ENCODE measurements around the gene SH2B3. TPM values are rescaled to one million over a fixed set of nuclear protein-coding genes. Genes with fewer than 3 reads are reported as not detected.
"Not testable (repeated sequence)": the region's sequence is repeated elsewhere in the genome, so short reads cannot be mapped to it uniquely, and the experiment has no call there.

The SH2B3 gene
- total RNA-seq, 1 experiment from 2014 or later: 39.6 TPM

DNA sequence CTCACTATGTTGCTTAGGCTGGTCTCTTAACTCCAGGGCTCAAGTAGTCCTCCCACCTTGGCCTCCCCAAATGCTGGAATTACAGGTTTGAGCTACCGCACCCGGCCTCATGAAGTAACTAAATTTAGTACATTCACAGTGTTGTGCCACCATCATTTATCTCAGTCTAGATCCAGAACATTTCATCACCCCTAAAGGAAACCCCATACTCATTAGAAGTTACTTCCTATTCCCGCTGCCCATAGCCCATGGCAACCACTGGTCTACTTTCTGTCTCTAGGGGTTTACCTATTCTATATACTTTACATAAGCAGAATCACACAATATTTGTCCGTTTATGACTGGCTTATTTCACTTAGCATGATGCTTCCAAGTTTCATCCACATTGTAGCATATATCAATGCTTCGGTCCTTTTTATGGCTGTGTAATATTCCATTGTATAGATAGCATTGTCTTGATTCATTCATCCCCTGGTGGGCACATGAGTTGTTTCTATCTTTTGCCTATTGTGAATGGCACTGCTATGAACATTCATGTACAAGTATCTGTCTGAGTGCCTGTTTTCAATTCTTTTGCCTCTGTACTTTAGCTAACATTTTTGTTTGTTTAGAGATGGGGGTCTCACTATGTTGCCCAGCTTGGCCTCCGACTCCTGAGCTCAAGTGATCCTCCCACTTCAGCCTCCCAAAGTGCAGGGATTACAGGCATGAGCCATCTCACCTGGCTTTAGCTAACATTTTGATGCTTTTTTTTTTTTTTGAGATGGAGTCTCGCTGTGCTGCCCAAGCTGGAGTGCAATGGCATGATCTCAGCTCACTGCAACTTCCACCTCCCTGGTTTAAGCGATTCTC, 10.2 kb upstream of the SH2B3 start:
- Histone ChIP-seq H3K27ac (ENCODE audit: low read length) (no peak overlapping the region), H3K4me1 (ENCODE audit: control insufficient read depth, insufficient read depth, low read length) (peaks cover 16% of the 10 kb centered on the region), H3K27me3 (ENCODE audit: control insufficient read depth, insufficient read depth, low read length) (no peaks in the 10 kb centered on the region), H3K9me3 (ENCODE audit: control insufficient read depth, insufficient read depth, low read depth, low read length) (no peaks in the 10 kb centered on the region), H3K36me3 (ENCODE audit: control insufficient read depth, insufficient read depth, low read length) (no peaks in the 10 kb centered on the region), H3K4me3 (ENCODE audit: low read depth in 2 of 2, low read length in 2 of 2) (no peak overlapping the region)
- ATAC-seq (no peak), DNase-seq (ENCODE audit: low read depth, low spot score) (no peak)
- in situ Hi-C loops (cut with HindIII; ENCODE audit: low pct_unique_long_range_greater_than_20kb, low sequenced_read_pairs) (no loop called here), intact Hi-C loops (cut with micrococcal nuclease; ENCODE audit: unreplicated experiment) (no loop called here)
- BruUV-seq (replicated peaks): no TSS peak
- POLR2A ChIA-PET: no interaction called here
- CTCF ChIA-PET: interaction anchor here (0.6 to 1.6 kb wide), 4 partner anchors 12 to 389 kb away, joined by 3 to 12 read pairs (median 4); no protein-coding TSS in a partner anchor
- TF ChIP-seq, protein P1, sequence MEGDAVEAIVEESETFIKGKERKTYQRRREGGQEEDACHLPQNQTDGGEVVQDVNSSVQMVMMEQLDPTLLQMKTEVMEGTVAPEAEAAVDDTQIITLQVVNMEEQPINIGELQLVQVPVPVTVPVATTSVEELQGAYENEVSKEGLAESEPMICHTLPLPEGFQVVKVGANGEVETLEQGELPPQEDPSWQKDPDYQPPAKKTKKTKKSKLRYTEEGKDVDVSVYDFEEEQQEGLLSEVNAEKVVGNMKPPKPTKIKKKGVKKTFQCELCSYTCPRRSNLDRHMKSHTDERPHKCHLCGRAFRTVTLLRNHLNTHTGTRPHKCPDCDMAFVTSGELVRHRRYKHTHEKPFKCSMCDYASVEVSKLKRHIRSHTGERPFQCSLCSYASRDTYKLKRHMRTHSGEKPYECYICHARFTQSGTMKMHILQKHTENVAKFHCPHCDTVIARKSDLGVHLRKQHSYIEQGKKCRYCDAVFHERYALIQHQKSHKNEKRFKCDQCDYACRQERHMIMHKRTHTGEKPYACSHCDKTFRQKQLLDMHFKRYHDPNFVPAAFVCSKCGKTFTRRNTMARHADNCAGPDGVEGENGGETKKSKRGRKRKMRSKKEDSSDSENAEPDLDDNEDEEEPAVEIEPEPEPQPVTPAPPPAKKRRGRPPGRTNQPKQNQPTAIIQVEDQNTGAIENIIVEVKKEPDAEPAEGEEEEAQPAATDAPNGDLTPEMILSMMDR (IDR thresholded peaks at IDR 0.05): no peak
- TF ChIP-seq, protein P2, sequence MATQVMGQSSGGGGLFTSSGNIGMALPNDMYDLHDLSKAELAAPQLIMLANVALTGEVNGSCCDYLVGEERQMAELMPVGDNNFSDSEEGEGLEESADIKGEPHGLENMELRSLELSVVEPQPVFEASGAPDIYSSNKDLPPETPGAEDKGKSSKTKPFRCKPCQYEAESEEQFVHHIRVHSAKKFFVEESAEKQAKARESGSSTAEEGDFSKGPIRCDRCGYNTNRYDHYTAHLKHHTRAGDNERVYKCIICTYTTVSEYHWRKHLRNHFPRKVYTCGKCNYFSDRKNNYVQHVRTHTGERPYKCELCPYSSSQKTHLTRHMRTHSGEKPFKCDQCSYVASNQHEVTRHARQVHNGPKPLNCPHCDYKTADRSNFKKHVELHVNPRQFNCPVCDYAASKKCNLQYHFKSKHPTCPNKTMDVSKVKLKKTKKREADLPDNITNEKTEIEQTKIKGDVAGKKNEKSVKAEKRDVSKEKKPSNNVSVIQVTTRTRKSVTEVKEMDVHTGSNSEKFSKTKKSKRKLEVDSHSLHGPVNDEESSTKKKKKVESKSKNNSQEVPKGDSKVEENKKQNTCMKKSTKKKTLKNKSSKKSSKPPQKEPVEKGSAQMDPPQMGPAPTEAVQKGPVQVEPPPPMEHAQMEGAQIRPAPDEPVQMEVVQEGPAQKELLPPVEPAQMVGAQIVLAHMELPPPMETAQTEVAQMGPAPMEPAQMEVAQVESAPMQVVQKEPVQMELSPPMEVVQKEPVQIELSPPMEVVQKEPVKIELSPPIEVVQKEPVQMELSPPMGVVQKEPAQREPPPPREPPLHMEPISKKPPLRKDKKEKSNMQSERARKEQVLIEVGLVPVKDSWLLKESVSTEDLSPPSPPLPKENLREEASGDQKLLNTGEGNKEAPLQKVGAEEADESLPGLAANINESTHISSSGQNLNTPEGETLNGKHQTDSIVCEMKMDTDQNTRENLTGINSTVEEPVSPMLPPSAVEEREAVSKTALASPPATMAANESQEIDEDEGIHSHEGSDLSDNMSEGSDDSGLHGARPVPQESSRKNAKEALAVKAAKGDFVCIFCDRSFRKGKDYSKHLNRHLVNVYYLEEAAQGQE (IDR thresholded peaks at IDR 0.05; ENCODE audit: insufficient read depth in 1 of 2, low read depth in 2 of 2, low read length in 1 of 2): no peak
- TF ChIP-seq SIN3A (IDR thresholded peaks at IDR 0.05; ENCODE audit: borderline replicate concordance, insufficient read depth, low read depth, low read length): no peak
- no peak for TF ChIP-seq POLR2AphosphoS5 (IDR thresholded peaks at IDR 0.05; ENCODE audit: low read depth, low read length)
- TF ChIP-seq TCF7L2 (IDR thresholded peaks at IDR 0.05; ENCODE audit: low read depth, low read length): no peak

DNA sequence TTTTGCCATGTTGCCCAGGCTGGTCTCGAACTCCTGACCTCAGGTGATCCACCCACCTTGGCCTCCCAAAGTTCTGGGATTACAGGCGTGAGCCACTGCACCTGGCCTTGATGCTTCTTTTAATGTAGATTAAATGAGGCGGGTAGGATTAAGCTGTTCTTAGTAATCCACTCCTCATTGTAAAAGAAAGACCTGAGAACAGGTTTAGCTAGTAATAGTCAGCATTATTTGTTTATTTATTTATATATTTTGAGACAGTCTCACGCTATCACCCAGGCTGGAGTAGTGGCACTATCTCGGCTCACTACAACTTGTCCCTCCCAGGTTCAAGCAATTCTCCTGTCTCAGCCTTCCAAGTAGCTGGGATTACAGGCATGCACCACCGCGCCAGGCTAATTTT, 9.5 kb upstream of the SH2B3 start:
- H3K27me3 ChIP-seq (ENCODE audit: control insufficient read depth, insufficient read depth, low read length); BruUV-seq (replicated peaks); in situ Hi-C loops (cut with HindIII; ENCODE audit: low pct_unique_long_range_greater_than_20kb, low sequenced_read_pairs); H3K36me3 ChIP-seq (ENCODE audit: control insufficient read depth, insufficient read depth, low read length); intact Hi-C loops (cut with micrococcal nuclease; ENCODE audit: unreplicated experiment); ATAC-seq; DNase-seq (ENCODE audit: low read depth, low spot score); H3K4me3 ChIP-seq (ENCODE audit: low read depth in 2 of 2, low read length in 2 of 2); H3K9me3 ChIP-seq (ENCODE audit: control insufficient read depth, insufficient read depth, low read depth, low read length); H3K27ac ChIP-seq (ENCODE audit: low read length): not testable (repeated sequence)
- CTCF ChIA-PET: interaction anchor here (0.6 to 1.6 kb wide), 8 partner anchors 11 to 458 kb away, joined by 3 to 18 read pairs (median 3); no protein-coding TSS in a partner anchor
- POLR2A ChIA-PET: interaction anchor here (0.5 to 0.7 kb wide), 2 partner anchors 99 to 121 kb away, joined by 10 to 12 read pairs; no protein-coding TSS in a partner anchor
- H3K4me1 ChIP-seq (ENCODE audit: control insufficient read depth, insufficient read depth, low read length): peaks cover 16% of the 10 kb centered on the region

Measured in Panc1 (cell line).